B cell (primary cell): ENCODE data around the gene MAU2.

Experiments used
- CTCF ChIP-seq: fragments of 200-600 bp; IDR thresholded peaks from one replicate; pipeline ENCODE4 v1.8.0; 2022; ENCODE audit warnings: antibody characterized with exemption, mild to moderate bottlenecking
- EZH2 ChIP-seq: IDR thresholded peaks from 2 replicates; pipeline ENCODE4 v1.6.1; 2012; ENCODE audit warnings: borderline replicate concordance, low read depth, mild to moderate bottlenecking, moderate library complexity, low read length; ENCODE audit not compliant: insufficient read depth, poor library complexity, severe bottlenecking

DNA sequence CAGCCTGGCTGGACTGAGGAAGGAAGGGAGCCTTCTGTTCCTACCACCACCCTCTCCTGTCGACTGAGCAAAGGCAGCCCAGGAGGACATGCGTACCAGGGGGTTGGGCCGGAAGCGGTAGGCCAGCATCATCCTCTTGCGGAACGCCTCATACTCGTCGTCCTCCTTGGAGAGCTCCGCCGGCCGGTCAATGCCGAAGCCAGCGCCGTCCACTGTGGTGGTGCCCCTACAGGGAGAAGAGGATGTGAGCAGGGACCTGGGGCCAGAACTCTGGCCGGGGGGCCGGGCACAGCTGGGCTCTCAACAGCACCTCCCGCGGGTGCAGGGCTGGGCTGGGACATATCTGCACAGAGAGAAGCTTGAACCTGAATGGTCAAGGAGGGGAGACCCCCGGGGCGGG, 43.8 kb upstream of the MAU2 start:
- TF ChIP-seq CTCF, result no peak
- no peak for TF ChIP-seq EZH2
